Glomerular visceral epithelial cell (primary cell): Measurements from ENCODE around the gene SHKBP1.
"Not testable (repeated sequence)": the region's sequence is repeated elsewhere in the genome, so short reads cannot be mapped to it uniquely, and the experiment has no call there.

Source experiments
- DNase-seq: peaks from one replicate; pipeline ENCODE4 v3.0.0-alpha.2; 2016; ENCODE audit errors: extremely low spot score

Gene SHKBP1

GRCh38 chr19:40614622-40615411 lies 38.1 kb downstream of the SHKBP1 start:
- peak; percentile 85 for DNase-seq

- no peak for DNase-seq
These were observed 39.5 kb downstream of the SHKBP1 start for GRCh38 chr19:40616178-40616577.

GRCh38 chr19:40616941-40617340 lies 40.3 kb downstream of the SHKBP1 start:
- DNase-seq, result no peak

- DNase-seq, result no peak
These were observed 41.3 kb downstream of the SHKBP1 start for GRCh38 chr19:40617961-40618360.

- no peak for DNase-seq
These were observed 42.9 kb downstream of the SHKBP1 start for GRCh38 chr19:40619333-40620160.

GRCh38 chr19:40620161-40620485 lies 43.5 kb downstream of the SHKBP1 start:
- DNase-seq, result no peak

- no peak for DNase-seq
These were observed 44.6 kb downstream of the SHKBP1 start for GRCh38 chr19:40621283-40621682.

- no peak for DNase-seq
These were observed 45.5 kb downstream of the SHKBP1 start for GRCh38 chr19:40621966-40622772.

GRCh38 chr19:40622773-40623075 lies 46.1 kb downstream of the SHKBP1 start:
- DNase-seq, result no peak

GRCh38 chr19:40623403-40624251 lies 47.0 kb downstream of the SHKBP1 start:
- peak; percentile 82 for DNase-seq

- DNase-seq, result not testable (repeated sequence)
These were observed 47.9 kb downstream of the SHKBP1 start for GRCh38 chr19:40624369-40625153.

- no peak for DNase-seq
These were observed 48.9 kb downstream of the SHKBP1 start for GRCh38 chr19:40625406-40626120.

- no peak for DNase-seq
These were observed 50.2 kb downstream of the SHKBP1 start for GRCh38 chr19:40626918-40627317.

GRCh38 chr19:40627486-40628279 lies 51.0 kb downstream of the SHKBP1 start:
- DNase-seq, result no peak

- DNase-seq, result no peak
These were observed 52.7 kb downstream of the SHKBP1 start for GRCh38 chr19:40629346-40629745.

GRCh38 chr19:40630571-40631160 lies 54.0 kb downstream of the SHKBP1 start:
- DNase-seq, result no peak

GRCh38 chr19:40632311-40633036 lies 55.8 kb downstream of the SHKBP1 start:
- no peak for DNase-seq

- peak; percentile 46 for DNase-seq
These were observed 56.5 kb downstream of the SHKBP1 start for GRCh38 chr19:40633207-40633606.
